EL (cell line): Measurements from ENCODE around the gene HEG1.

Experiments
- DNase-seq: peaks from one replicate; pipeline ENCODE4 v3.0.0-alpha.2; 2016

Gene HEG1

GRCh38 chr3:125068265-125068664 lies 12.5 kb upstream of the HEG1 start:
- DNase-seq = no peak

DNA sequence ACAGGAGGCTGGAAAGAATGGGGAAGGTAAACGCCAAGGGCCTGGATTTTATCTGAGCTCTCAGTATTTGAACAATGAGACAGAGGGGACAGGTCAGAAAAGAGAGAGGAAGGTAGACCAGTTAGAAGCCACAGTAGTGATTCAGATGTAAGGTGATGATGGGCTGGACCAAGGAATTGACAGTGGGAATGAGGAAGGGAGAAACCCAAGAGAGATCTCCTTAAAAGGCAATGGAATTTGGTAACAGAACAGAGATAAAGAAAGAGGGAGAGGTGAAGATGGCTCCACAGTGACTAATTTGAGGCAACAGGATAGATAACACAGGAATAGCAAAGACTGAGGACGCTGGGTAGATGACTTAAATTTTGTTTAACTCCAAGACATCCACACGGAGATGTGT lies 11.4 kb upstream of the HEG1 start:
- DNase-seq = peak; percentile 57

DNA sequence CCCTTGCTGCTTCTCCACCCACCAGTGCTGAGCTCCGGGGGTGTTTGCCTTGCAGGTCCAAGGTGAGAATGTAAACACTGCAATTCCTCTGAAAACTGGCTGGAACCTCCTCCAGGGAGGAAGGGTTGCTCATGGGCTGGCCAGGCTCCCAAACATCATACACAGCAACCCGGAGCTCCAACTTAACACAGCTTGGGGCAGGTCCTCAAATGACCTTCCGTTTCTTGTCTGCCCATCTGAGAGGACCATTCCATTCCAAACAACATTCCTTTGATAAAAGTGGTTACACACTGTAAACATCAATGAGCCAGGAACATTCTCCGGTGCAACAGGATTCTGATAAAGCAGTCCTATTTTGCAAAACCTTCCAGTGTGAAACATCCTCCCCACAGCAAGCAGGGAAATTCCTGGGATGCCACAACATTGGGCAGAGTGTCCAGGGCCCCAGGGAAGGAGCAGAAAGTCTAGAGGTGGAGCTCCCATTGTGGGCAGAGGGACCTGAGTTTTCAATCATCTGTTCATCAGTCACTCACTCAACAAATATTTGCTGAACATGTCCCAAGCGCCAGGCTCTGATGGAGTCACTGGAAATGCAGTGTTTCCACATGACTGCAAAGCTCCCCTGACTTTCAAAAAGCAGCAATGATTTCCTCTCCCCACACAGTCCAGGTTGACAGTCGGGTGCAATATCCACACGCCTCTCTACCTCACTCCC lies 7.3 kb upstream of the HEG1 start:
- DNase-seq = peak; percentile 99

- DNase-seq = no peak
Observed at GRCh38 chr3:125061646-125062045, 5.8 kb upstream of the HEG1 start.

DNA sequence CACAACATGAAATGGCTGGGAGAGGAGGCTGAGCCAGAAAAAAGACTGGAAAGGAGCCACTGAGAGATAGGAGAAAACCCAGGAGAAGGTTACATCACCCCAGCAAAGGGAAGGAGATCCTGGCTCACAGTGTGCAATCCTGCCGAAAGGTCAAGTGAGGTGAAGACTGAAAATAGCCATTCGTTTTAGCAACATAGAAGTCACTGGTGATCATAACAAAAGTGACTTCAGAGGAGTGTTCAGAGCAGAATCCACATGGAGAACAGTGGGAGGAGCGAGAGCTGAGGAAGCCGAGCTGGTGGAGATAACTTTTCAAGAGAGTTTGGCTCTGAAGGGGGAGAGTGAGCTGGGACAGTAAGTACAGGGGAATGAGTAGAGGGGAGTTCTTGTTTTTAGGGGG lies 5.4 kb upstream of the HEG1 start:
- DNase-seq = peak; percentile 44

GRCh38 chr3:125059488-125060245 lies 3.9 kb upstream of the HEG1 start:
- DNase-seq = peak; percentile 45

DNA sequence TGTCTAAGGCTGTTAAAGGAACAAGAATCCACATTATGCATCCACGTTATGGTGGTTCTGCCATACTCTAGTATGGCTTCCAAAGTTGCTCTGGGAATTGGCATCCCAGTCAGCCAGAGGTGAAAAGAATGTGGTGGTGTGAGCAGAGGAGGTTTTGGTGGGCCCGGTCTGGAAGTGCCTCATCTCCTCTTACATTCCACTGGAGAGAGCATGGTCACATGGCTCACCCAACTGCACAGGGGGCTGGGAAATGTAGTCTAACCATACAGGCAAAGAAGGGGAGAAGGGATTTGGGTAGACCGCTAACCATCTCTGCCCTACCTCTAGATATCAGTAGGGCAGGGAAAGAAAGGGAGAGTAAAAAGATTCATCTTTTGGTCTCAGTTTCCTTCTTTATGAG lies 3.2 kb upstream of the HEG1 start:
- no peak for DNase-seq

DNA sequence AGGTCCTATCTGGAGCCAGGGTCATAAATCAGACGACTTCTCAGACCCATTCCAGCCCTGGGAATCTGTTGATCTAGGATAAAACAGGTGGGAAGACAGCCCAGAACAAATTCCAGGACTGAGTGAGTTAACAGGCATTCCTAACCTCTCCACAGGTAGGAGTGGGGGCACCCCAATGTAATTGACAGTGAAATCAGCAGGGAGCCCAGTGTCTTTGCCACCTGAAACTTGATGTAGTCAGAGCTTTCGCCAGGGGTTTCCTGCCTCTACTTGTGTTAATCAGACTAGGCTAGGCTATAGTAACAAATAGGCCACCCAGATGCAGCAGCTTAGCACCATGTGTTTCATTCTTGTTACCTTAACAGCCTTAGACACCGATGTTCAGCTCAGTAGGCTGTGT lies 2.7 kb upstream of the HEG1 start:
- no peak for DNase-seq

DNA sequence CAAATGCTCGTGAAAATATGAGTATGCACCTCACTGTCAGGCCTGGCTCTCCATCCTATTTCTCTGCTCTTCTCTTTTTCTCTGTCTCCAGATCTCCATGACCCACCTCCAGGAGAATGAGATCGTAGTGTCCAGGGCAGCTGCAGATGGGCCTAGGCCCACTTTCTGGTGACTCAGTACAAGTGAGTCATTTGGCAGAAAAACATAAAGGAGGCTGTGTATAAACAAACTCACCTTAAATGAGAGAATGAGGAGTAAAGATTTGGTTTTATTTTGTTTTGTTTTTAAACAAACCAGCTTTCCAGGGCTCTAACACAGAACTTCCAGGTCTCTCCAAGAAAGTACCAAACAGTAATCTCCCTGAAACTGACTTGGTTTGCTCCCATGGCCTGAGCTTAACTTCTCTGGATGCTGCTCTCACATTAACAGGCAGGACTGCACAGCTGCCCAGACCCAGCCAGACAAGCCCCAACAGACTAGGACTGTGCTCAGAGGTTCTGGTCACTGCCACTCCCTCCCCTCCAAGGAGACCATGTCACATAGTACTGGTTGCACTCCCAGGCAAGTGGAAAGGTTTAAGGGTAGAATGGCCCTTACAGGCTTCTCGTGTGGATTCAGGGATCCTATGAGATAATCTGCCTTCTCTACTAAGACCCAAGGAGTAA lies 1.5 kb upstream of the HEG1 start:
- DNase-seq = peak; percentile 82

DNA sequence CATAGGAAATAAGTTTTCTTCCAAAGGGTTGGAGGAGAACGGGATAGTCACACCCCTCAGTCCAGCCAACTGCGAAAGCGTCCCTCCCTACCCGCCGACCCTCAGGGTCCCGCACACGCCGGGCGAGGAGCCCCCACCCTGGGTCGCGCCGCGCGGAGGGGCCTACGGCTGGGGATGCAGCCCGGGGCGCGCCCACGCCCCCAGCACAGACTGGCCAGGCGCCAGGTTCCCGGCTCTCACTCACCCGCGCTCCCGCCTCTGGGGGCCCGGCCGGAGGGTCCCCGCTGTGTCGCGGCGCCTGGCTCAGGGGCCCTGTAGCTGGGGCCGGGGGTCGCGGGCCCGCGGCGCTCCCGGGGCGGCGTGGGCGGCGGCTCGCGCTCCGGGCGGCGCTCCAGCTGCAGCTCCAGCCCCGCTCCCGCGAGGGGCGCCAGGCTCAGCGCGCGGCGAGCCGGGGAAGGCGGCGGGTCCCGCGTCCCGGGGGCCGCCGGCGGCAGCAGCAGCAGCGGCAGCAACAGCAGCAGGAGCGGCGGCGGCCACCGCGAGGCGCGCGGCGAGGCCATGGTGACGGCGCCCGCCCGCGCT lies 375 bp downstream of the HEG1 start:
- no peak for DNase-seq

DNA sequence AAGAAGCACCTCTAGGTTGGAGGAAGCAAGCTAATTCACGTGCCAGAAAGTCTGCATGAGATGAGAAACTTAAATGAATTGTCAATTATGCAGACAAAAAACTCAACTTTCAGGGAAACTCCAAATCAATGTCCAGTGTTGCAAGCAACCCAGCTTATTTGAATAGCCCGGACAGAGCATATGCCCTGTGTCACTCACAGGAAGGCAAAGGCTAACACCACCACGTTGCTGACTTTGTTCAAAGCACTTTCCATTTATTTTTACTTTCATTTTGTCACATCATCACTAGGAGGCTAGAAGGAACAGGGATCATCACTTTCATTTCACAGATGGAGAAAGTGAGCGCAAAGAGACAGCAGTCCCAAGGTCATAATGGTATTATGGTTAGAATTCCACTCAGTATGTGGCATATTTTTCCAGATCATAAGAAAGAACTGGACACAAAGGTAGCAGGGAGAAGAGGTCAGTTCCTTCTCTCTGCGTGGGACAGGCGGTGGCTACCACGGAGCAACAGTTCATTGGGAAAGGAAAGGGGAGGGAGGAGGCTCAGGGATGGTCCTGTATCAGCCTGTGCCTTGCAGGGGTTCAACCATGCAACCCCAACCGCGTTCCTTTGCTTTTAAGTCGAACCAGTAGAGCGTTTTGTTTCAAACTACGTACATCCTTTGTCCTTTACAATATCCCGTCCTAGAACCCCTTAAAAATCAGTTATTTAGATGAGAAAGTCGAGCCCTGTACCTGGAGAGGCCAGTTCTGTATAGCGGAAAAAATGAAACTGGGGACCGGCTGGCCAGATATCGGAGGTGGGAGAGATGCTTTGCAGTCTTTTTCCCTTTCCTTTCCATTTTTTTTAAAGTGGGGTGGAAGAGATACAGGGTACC lies 1.1 kb downstream of the HEG1 start:
- peak; percentile 74 for DNase-seq

DNA sequence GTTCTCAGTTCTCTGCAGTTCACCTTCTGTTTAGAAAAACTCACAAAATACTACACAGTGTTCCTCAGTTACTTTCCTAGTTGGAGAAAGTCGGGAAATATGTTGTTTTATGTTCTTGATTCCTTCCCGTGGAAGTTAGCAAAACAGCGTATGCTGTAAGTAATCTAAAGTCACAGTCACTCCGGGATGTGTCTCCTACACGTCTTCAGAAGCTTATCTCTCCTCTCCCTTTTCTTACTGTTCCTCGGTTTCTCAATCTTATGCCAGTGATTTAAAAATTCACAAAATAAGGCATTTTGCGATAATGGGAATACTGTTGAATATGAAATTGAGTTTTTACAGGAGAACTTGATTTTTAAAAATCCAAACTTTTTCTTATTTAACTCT lies 1.7 kb downstream of the HEG1 start:
- no peak for DNase-seq

GRCh38 chr3:125053304-125053699 lies 2.5 kb downstream of the HEG1 start:
- no peak for DNase-seq

DNA sequence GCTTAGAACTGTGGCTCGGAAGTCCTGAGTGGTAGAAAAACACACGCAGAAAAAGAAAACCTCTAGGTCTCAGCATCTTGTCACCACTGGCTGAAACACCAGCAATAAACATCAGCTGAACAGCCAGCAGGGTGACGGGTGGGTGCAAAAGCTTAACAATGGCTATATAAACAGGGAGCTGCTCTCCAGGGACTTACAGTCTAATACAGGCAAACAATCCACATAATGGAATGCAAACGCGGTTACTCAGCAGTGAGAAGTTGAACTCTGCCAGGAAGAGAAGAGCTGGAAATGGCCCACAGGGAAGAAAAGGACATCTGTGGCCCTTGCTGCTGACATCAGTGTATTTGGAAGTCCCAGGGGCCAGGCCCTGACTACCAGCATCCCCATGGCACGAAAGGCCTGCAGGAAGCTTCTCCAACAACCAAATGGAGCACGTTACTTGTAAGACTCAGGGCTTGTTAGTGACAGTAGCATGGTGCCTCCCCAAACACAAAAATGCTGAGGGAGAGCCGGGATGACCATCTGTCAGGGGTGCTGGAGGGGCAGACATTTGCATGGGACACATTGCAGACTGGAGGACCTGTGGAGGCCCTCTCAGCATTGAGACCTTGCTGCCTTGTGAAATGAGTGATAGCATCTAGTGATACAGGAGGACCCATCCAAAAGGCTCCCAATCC lies 3.0 kb downstream of the HEG1 start:
- peak; percentile 96 for DNase-seq

DNA sequence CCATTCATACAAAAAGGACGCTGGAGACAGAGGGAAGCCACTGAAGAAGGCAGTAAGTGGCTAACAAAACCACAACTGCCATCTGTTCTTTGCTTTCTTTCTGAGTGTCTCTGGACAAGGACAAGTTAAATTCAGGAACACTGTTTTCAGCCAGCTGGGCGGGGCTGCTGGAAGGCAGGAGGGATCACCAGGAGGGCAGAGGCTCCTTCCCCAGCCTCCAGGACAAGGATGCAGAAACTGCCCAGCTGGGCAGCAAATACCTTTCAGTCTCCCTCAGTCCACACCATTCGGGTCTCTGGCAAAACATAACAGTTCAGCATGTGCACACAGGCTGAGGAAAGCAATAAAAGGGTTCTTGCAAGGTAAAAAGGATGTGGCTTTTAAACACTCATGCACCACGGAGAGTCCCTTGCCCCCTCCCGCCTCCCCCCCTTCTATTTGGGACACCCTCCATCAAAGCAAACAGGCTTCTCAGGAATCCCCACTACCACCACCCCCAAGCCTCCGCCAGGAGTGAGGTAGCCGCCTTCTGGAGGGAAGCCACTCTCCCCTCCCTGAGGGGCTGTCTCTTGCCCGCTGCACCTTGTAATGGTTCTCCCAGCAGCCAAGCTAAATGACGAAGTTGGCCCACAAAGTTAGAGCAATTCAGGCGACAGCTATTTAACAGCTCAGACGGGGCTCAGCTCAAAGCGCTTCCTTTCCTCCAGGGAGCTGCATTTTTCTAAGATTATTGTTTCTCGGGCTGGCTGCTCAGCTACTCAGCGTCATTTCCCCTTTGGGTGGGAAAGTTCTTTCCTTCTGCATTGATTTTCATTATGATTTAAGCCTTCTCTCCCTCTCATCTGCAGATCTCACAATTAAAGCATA lies 3.8 kb downstream of the HEG1 start:
- DNase-seq = peak; percentile 91

DNA sequence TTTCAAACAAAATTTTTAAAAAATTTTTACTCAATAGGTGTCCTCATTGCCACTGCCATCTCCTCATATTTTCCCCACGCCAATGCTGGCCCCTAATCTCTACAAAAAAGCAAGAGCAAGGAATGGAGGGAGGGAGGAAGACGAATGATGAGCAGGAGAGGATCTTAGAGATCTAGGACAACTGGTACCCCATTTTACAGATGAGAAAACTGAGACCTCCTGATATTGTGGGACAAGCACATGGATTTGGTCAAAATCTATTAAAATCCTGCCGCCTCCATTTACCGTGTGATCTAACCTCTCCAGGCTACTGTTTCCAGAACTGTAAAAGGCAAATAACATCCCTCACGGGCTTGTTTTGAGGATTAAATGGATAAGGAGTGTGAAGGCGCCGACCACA lies 4.6 kb downstream of the HEG1 start:
- no peak for DNase-seq

- DNase-seq = peak; percentile 42
Observed at GRCh38 chr3:125050488-125051090, 5.2 kb downstream of the HEG1 start.

GRCh38 chr3:125048282-125048681 lies 7.5 kb downstream of the HEG1 start:
- no peak for DNase-seq

DNA sequence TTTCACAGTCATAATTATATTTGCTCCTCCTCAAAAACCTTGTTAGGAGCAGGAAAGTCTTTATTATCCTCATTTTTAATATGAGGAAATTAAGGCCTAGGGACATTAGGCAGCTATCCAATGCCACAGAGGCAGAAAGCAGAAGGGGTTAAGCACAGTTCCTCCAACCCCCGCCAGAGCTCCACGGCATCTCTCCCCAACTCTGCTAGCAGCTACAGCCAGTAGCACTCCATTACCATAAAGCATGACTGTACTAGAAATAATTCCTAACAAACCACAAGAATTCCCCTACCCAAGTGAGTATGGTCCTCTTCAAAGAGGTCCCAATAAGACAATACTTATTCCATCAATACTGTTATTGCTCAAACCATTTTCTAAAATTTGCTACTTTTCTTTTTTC lies 9.8 kb downstream of the HEG1 start:
- DNase-seq = peak; percentile 88

DNA sequence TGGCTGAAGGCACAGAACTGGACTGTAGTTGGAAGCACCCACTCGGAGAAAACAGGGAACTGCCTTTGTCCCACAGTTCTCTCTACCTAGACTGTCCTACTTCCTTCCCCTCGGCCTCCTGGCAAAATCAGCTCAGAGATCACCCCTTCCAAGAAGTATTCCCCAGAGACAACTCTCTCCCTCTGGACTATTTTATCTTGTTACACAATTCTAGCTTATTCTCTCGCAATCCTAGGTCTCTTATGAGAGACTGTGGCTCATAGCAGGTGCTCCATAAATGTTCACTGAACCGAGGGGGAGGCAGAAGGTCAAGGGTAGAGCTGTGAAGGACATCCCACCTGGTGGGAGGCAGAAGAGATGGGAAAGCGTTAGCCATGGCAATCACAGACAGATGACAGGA lies 10.6 kb downstream of the HEG1 start:
- no peak for DNase-seq
